Neural crest cell (in vitro differentiated cells): ENCODE data around the gene METTL13. TPM values are rescaled to one million over a fixed set of nuclear protein-coding genes. Genes with fewer than 3 reads are reported as not detected.

Experiments used
- DNase-seq: peaks from one replicate; pipeline ENCODE4 v3.0.0; 2021; ENCODE audit warnings: low read depth, mixed read lengths, low spot score
- H3K27ac Mint-ChIP-seq: one replicate; pipeline ENCODE4 v1.8.0; 2021; ENCODE audit warnings: mild to moderate bottlenecking, mixed read lengths; ENCODE audit not compliant: unreplicated experiment
- H3K27me3 Mint-ChIP-seq: 2 replicates; pipeline ENCODE4 v1.8.0; 2021; ENCODE audit warnings: low read depth, mild to moderate bottlenecking, mixed read lengths
- H3K36me3 Mint-ChIP-seq: 2 replicates; pipeline ENCODE4 v1.8.0; 2021; ENCODE audit warnings: low read depth, mild to moderate bottlenecking, mixed read lengths
- H3K4me1 Mint-ChIP-seq: 2 replicates; pipeline ENCODE4 v1.8.0; 2021; ENCODE audit warnings: mixed read lengths
- H3K4me3 Mint-ChIP-seq: one replicate; pipeline ENCODE4 v1.8.0; 2021; ENCODE audit warnings: mild to moderate bottlenecking, mixed read lengths
- H3K9me3 Mint-ChIP-seq: 2 replicates; pipeline ENCODE4 v1.8.0; 2021; ENCODE audit warnings: mixed read lengths
- total RNA-seq: library from RNA; stranded (reverse); gene quantifications from 2 replicates; pipeline ENCODE4 v1.2.1, GENCODE V29; 2021
- TF ChIP-seq, protein P1 (sequence below): fragments of 200-600 bp; sonication (generic); conservative IDR thresholded peaks from 2 replicates; pipeline ENCODE4 v1.5.0; 2021; ENCODE audit warnings: antibody characterized with exemption, mild to moderate bottlenecking

Gene METTL13
- total RNA-seq, 1 donor from 2014 or later, result 35.6 TPM

GRCh38 chr1:171809834-171810233, 28.4 kb downstream of the METTL13 start:
- no peaks in the 10 kb centered on the region for H3K27me3 Mint-ChIP-seq
- H3K9me3 Mint-ChIP-seq, result no peaks in the 10 kb centered on the region

DNA sequence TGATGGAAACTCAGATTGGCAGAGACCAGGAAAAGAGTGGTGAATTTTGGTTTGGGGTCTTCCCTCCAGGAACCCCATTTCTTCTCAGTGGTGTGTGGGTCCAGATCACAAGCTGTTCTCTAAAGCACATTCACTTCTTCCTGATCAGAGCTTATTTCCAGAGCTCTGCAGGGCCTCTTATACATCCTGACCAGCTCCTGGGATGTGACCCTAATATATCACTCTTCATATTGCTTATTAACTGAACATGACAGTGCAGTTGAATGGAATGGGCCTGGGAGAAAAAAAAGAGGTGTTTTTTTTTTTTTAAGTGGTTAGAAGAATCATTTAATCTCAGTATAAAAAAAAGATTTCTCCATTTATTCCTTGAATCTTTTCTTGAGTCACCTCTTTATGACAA, 30.2 kb downstream of the METTL13 start:
- DNase-seq, result no peak
- H3K27ac Mint-ChIP-seq, result no peak overlapping the region
- TF ChIP-seq, protein P1, sequence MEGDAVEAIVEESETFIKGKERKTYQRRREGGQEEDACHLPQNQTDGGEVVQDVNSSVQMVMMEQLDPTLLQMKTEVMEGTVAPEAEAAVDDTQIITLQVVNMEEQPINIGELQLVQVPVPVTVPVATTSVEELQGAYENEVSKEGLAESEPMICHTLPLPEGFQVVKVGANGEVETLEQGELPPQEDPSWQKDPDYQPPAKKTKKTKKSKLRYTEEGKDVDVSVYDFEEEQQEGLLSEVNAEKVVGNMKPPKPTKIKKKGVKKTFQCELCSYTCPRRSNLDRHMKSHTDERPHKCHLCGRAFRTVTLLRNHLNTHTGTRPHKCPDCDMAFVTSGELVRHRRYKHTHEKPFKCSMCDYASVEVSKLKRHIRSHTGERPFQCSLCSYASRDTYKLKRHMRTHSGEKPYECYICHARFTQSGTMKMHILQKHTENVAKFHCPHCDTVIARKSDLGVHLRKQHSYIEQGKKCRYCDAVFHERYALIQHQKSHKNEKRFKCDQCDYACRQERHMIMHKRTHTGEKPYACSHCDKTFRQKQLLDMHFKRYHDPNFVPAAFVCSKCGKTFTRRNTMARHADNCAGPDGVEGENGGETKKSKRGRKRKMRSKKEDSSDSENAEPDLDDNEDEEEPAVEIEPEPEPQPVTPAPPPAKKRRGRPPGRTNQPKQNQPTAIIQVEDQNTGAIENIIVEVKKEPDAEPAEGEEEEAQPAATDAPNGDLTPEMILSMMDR, result no peak
- H3K9me3 Mint-ChIP-seq, result no peaks in the 10 kb centered on the region
- no peaks in the 10 kb centered on the region for H3K36me3 Mint-ChIP-seq
- H3K27me3 Mint-ChIP-seq, result no peaks in the 10 kb centered on the region
- no peak overlapping the region for H3K4me3 Mint-ChIP-seq
- peaks cover 5% of the 10 kb centered on the region for H3K4me1 Mint-ChIP-seq

More at GRCh38 chr1:171809834-171810233, 28.4 kb downstream of the METTL13 start:
- TF ChIP-seq, protein P1, result no peak
- H3K27ac Mint-ChIP-seq, result no peak overlapping the region
- no peak overlapping the region for H3K4me3 Mint-ChIP-seq
- H3K36me3 Mint-ChIP-seq, result no peaks in the 10 kb centered on the region
- no peak for DNase-seq
- H3K4me1 Mint-ChIP-seq, result peaks cover 5% of the 10 kb centered on the region

DNA sequence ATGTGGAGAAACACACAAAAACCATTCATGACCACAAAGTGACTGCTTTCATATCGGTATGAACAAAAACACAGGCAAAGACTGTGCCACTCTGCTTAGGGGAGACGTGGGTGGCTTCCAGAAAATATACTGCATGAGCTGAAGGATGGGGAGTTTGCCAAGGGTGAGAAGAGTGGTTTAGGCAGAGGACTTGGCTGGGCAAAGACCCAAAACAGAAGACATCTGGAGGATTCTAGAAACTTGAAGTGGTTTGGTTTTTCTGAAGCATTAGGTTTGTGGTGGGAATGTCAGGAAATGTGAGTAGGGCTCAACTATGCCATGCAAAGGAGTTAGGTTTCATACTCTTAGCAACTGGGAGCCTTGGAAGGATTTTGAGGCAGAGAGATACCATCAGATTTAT, 33.2 kb downstream of the METTL13 start:
- Mint-ChIP-seq H3K4me1 (peaks cover 11% of the 10 kb centered on the region), H3K36me3 (no peaks in the 10 kb centered on the region), H3K27me3 (no peaks in the 10 kb centered on the region), H3K27ac (no peak overlapping the region), H3K9me3 (no peaks in the 10 kb centered on the region), H3K4me3 (no peak overlapping the region)
- DNase-seq, result no peak
- TF ChIP-seq, protein P1, result no peak

- no peaks in the 10 kb centered on the region for H3K9me3 Mint-ChIP-seq
- no peaks in the 10 kb centered on the region for H3K27me3 Mint-ChIP-seq
- H3K36me3 Mint-ChIP-seq, result no peaks in the 10 kb centered on the region
- no peak for DNase-seq
- no peak overlapping the region for H3K4me3 Mint-ChIP-seq
- H3K27ac Mint-ChIP-seq, result no peak overlapping the region
- H3K4me1 Mint-ChIP-seq, result peaks cover 11% of the 10 kb centered on the region
- TF ChIP-seq, protein P1, result no peak
These were observed 34.9 kb downstream of the METTL13 start for GRCh38 chr1:171816300-171816901.

GRCh38 chr1:171817511-171818265, 36.2 kb downstream of the METTL13 start:
- no peaks in the 10 kb centered on the region for H3K9me3 Mint-ChIP-seq

More at GRCh38 chr1:171817511-171818265, 36.2 kb downstream of the METTL13 start:
- H3K36me3 Mint-ChIP-seq, result no peaks in the 10 kb centered on the region
- DNase-seq, result no peak
- peaks cover 11% of the 10 kb centered on the region for H3K4me1 Mint-ChIP-seq
- H3K4me3 Mint-ChIP-seq, result no peak overlapping the region
- TF ChIP-seq, protein P1, result no peak
- peak overlapping the region; percentile 87 for H3K27ac Mint-ChIP-seq
- H3K27me3 Mint-ChIP-seq, result no peaks in the 10 kb centered on the region
